ENCODE data around the gene CHCHD2.
"Not testable (repeated sequence)": the region's sequence is repeated elsewhere in the genome, so short reads cannot be mapped to it uniquely, and the experiment has no call there.

CHCHD2 gene

GRCh38 chr7:56110611-56111010, 4.3 kb upstream of the CHCHD2 start:
- Histone ChIP-seq H3K4me3 (replicated peaks; ENCODE audit: insufficient read depth, low read length) (no peak overlapping the region), H3K27me3 (ENCODE audit: insufficient read depth, poor library complexity, severe bottlenecking) (no peaks in the 10 kb centered on the region), H3K27ac (replicated peaks) (no peak overlapping the region)
- TF ChIP-seq REST (IDR thresholded peaks at IDR 0.05; ENCODE audit: insufficient replicate concordance, low read depth) (no peak), GABPA (IDR thresholded peaks at IDR 0.05; ENCODE audit: low read depth) (no peak), CTCF (IDR thresholded peaks at IDR 0.05; ENCODE audit: insufficient read depth, low read length) (no peak), SPI1 (IDR thresholded peaks at IDR 0.05; ENCODE audit: borderline replicate concordance, low read depth) (no peak), POLR2AphosphoS5 (IDR thresholded peaks at IDR 0.05; ENCODE audit: low read depth) (no peak)
- no peak for DNase-seq (ENCODE audit: low read depth in 1 of 2, low spot score in 1 of 2)

GRCh38 chr7:56107954-56108258, 1.6 kb upstream of the CHCHD2 start:
- TF ChIP-seq GABPA (IDR thresholded peaks at IDR 0.05; ENCODE audit: low read depth) (no peak), SPI1 (IDR thresholded peaks at IDR 0.05; ENCODE audit: borderline replicate concordance, low read depth) (no peak), CTCF (IDR thresholded peaks at IDR 0.05; ENCODE audit: insufficient read depth, low read length) (no peak)
- Histone ChIP-seq H3K27ac (replicated peaks) (no peak overlapping the region), H3K27me3 (ENCODE audit: insufficient read depth, poor library complexity, severe bottlenecking) (no peaks in the 10 kb centered on the region), H3K4me3 (replicated peaks; ENCODE audit: insufficient read depth, low read length) (no peak overlapping the region)
- DNase-seq (ENCODE audit: low read depth in 1 of 2, low spot score in 1 of 2), result no peak

GRCh38 chr7:56105508-56105907, 768 bp downstream of the CHCHD2 start:
- no peak for TF ChIP-seq POLR2AphosphoS5 (IDR thresholded peaks at IDR 0.05; ENCODE audit: low read depth)
- peak; percentile 36; the same call in 1 of the 2 replicates for TF ChIP-seq SPI1 (IDR thresholded peaks at IDR 0.05; ENCODE audit: borderline replicate concordance, low read depth)
- Histone ChIP-seq H3K27ac (replicated peaks) (peak overlapping the region; percentile 90), H3K27me3 (ENCODE audit: insufficient read depth, poor library complexity, severe bottlenecking) (no peaks in the 10 kb centered on the region), H3K4me3 (replicated peaks; ENCODE audit: insufficient read depth, low read length) (peak overlapping the region; percentile 93)
- DNase-seq (ENCODE audit: low read depth in 1 of 2, low spot score in 1 of 2), result peak; percentile 55 to 70

GRCh38 chr7:56104138-56104537, 2.1 kb downstream of the CHCHD2 start:
- not testable (repeated sequence) for DNase-seq (ENCODE audit: low read depth in 1 of 2, low spot score in 1 of 2); H3K4me3 ChIP-seq (replicated peaks; ENCODE audit: insufficient read depth, low read length); H3K27me3 ChIP-seq (ENCODE audit: insufficient read depth, poor library complexity, severe bottlenecking); H3K27ac ChIP-seq (replicated peaks)

GRCh38 chr7:56099653-56100052, 6.6 kb downstream of the CHCHD2 start:
- DNase-seq (ENCODE audit: low read depth in 1 of 2, low spot score in 1 of 2), result no peak
- no peak overlapping the region for H3K4me3 ChIP-seq (replicated peaks; ENCODE audit: insufficient read depth, low read length)
- TF ChIP-seq GABPA (IDR thresholded peaks at IDR 0.05; ENCODE audit: low read depth) (no peak), REST (IDR thresholded peaks at IDR 0.05; ENCODE audit: insufficient replicate concordance, low read depth) (no peak), CTCF (IDR thresholded peaks at IDR 0.05; ENCODE audit: insufficient read depth, low read length) (no peak), POLR2AphosphoS5 (IDR thresholded peaks at IDR 0.05; ENCODE audit: low read depth) (no peak; the same call in 1 of the 2 replicates), SPI1 (IDR thresholded peaks at IDR 0.05; ENCODE audit: borderline replicate concordance, low read depth) (no peak)
- H3K27me3 ChIP-seq (ENCODE audit: insufficient read depth, poor library complexity, severe bottlenecking), result no peaks in the 10 kb centered on the region
- no peak overlapping the region for H3K27ac ChIP-seq (replicated peaks)
